Psoas muscle (tissue), 8 donors: ENCODE data around the gene OR2C3. TPM values are rescaled to one million over a fixed set of nuclear protein-coding genes. Genes with fewer than 3 reads are reported as not detected.

Source experiments
- ATAC-seq, 4 donors: fragments of 200-7000 bp; cut with Tn5 transposase; one replicate each; pipeline ENCODE4 v1.9.1; 2020; ENCODE audit warnings: moderate library complexity in 3 of 4, mild to moderate bottlenecking in 2 of 4
- DNase-seq, 2 donors: peaks; one replicate each; pipeline ENCODE4 v3.0.0-alpha.2; 2020
- H3K27ac ChIP-seq: fragments of 200-600 bp; one replicate; pipeline ENCODE4 v1.8.0; 2022
- H3K27me3 ChIP-seq, 3 donors: fragments of 200-600 bp in 1 of 3; one replicate each; pipeline versions ENCODE4 v1.6.1 to v1.8.0; 2013 to 2022; ENCODE audit warnings: low read length in 2 of 3, mild to moderate bottlenecking in 2 of 3, moderate library complexity in 1 of 3; ENCODE audit not compliant: insufficient read depth in 3 of 3
- H3K36me3 ChIP-seq, 2 donors: fragments of 200-600 bp in 1 of 2; one replicate each; pipeline versions ENCODE4 v1.6.1 to v1.8.0; 2013 to 2022; ENCODE audit warnings: low read depth in 1 of 2, mild to moderate bottlenecking in 1 of 2, moderate library complexity in 1 of 2; ENCODE audit not compliant: insufficient read depth in 1 of 2
- H3K4me1 ChIP-seq: fragments of 200-600 bp; one replicate; pipeline ENCODE4 v1.8.0; 2022
- H3K4me3 ChIP-seq: fragments of 200-600 bp; one replicate; pipeline ENCODE4 v1.8.0; 2022; ENCODE audit warnings: mild to moderate bottlenecking
- H3K9me3 ChIP-seq: fragments of 200-600 bp; one replicate; pipeline ENCODE4 v1.8.0; 2022
- WGBS, 3 donors: extraction: QIAGEN DNeasy Blood & Tissue Kit; methylation state at CpG; one replicate each; pipeline versions ENCODE4 v1.1.6 to v1.1.7; 2013; 5-methylcytosine and 5-hydroxymethylcytosine counted together
- intact Hi-C, 2 donors: fragments of 100-400 bp; cut with DNase I; formaldehyde crosslinking; loops; one replicate each; pipeline versions ENCODE4 v1.11.0 to v1.14.2; 2022
- polyA plus RNA-seq, 3 donors: library from polyadenylated mRNA; stranded (reverse); fragments of 200-250 nt; gene quantifications; one replicate each; pipeline ENCODE4 v1.2.3, GENCODE V29; 2013
- total RNA-seq, 4 donors: library from RNA; stranded (reverse); fragmentation: NEBNext Ultra II Directional in 2 of 4; extraction: Animal tissue kit (Norgen Biotek cat#: 25700) in 2 of 4; gene quantifications; one replicate each; pipeline versions ENCODE4 v1.2.1 to v1.2.4, GENCODE V29; 2021 to 2023
- TF ChIP-seq, protein P1 (sequence below): fragments of 200-600 bp; IDR thresholded peaks from one replicate; pipeline ENCODE4 v1.8.0; 2022; ENCODE audit warnings: antibody characterized with exemption
- donor health status: healthy with polysubstance abuse.
- donor health status: DM: no; HTN: no; CAD: no; lungs with moderate emphysema.
- donor health status: Bipolar disorder and iron deficiency.
- donor health status: healthy.
- donor health status: DM: yes; HTN: yes; CAD: no.
- donor health status: DM: no; HTN: no; CAD: no.
- donor health status: DM: no; HTN: no; CAD: no.
- donor health status: DM: yes; HTN: yes; CAD: no.

Gene OR2C3
- total and polyA plus RNA-seq, 7 donors = 0.01 TPM; not detected in 5

DNA sequence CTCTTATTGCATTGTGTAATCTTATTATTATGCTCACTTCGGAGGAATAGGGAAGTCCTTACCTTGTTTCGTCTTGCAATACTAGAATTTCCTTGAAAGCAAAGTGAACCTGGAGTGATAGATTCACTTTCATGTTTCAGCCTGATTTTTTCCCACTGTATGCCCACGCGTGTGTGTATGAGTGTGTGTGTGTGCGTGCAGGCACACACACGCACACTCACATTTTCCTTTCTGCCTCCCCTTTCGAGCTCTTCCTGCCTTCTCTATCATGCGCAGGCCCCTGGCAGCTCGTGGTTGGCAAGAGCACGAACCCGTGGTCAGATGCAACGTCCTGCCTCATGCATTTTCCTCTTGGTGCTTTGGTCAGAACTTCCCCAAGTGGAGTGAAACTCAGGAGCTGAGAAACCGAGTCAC lies 12.5 kb upstream of the OR2C3 start, which contains the start of gene GCSAML:
Gene GCSAML (plus strand): TSS at position 366 of the 414 bp plus-strand sequence. CDS start 58 bp downstream, outside the sequence.
- DNase-seq (no peak), ATAC-seq (no peak)
- intact Hi-C loops = no loop called here
- H3K9me3 ChIP-seq = no peaks in the 10 kb centered on the region
- no peak within 1 kb of the TSS for H3K27ac ChIP-seq
- TF ChIP-seq, protein P1, sequence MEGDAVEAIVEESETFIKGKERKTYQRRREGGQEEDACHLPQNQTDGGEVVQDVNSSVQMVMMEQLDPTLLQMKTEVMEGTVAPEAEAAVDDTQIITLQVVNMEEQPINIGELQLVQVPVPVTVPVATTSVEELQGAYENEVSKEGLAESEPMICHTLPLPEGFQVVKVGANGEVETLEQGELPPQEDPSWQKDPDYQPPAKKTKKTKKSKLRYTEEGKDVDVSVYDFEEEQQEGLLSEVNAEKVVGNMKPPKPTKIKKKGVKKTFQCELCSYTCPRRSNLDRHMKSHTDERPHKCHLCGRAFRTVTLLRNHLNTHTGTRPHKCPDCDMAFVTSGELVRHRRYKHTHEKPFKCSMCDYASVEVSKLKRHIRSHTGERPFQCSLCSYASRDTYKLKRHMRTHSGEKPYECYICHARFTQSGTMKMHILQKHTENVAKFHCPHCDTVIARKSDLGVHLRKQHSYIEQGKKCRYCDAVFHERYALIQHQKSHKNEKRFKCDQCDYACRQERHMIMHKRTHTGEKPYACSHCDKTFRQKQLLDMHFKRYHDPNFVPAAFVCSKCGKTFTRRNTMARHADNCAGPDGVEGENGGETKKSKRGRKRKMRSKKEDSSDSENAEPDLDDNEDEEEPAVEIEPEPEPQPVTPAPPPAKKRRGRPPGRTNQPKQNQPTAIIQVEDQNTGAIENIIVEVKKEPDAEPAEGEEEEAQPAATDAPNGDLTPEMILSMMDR = no peak
- no peaks in the 10 kb centered on the region for H3K4me1 ChIP-seq
- H3K27me3 ChIP-seq = no peaks in the 10 kb centered on the region
- H3K4me3 ChIP-seq = no peak within 1 kb of the TSS
- no peaks in the 10 kb centered on the region for H3K36me3 ChIP-seq
- 80 to 89% (median 86%) methylated on average over 13 of the region's 13 CpGs for WGBS, 3 donors

DNA sequence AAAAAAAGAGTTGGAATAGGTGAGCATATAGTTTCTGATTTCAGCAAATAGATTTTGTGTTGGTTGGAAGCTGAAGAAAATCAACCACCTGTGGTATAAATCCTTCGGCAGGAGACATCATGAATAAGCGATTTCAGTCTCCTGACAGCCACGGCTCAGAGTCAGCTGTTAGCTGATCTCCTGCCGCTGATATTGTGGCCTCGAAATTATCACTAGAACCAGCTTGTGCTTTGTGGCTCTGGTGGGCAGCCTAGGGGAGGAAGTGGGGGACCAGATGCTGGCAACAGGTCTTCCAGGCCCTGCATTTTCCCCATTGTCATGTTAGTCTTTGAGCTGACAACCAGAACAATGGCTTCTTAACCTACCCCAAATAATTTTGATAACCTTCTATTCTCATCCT lies 11.9 kb upstream of the OR2C3 start:
- DNase-seq (no peak), ATAC-seq (no peak)
- TF ChIP-seq, protein P1 = no peak
- 49 to 53% (median 50%) methylated on average over 5 of the region's 5 CpGs for WGBS, 3 donors
- Histone ChIP-seq H3K36me3 (no peaks in the 10 kb centered on the region), H3K27me3 (no peaks in the 10 kb centered on the region), H3K27ac (no peak overlapping the region), H3K4me1 (no peaks in the 10 kb centered on the region), H3K9me3 (no peaks in the 10 kb centered on the region), H3K4me3 (no peak overlapping the region)
- intact Hi-C loops = no loop called here

DNA sequence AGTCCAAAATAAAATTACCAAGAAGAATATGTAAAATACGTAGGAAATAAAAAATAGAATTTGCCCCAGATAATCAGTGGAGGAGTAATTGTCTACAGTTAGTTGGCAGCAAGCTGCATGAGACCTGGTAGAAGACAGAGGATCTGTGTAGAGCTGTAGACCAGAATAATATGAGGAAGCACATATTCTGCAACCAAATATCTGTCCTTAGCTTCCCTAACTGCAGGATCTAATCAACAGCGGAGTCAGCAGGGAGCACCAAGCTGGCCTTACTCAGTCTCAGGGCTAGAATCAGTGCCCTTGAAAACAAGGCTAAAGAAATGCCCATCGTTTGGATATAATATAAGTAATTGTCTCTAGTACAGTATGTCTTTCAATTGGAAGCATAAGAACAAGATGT lies 6.6 kb upstream of the OR2C3 start:
- DNase-seq (no peak), ATAC-seq (no peak)
- Histone ChIP-seq H3K9me3 (no peaks in the 10 kb centered on the region), H3K4me3 (no peak overlapping the region), H3K27me3 (no peaks in the 10 kb centered on the region), H3K36me3 (no peaks in the 10 kb centered on the region), H3K4me1 (no peaks in the 10 kb centered on the region), H3K27ac (no peak overlapping the region)
- 75 to 86% (median 79%) methylated on average over 3 of the region's 3 CpGs for WGBS, 3 donors
- TF ChIP-seq, protein P1 = no peak
- intact Hi-C loops = no loop called here

DNA sequence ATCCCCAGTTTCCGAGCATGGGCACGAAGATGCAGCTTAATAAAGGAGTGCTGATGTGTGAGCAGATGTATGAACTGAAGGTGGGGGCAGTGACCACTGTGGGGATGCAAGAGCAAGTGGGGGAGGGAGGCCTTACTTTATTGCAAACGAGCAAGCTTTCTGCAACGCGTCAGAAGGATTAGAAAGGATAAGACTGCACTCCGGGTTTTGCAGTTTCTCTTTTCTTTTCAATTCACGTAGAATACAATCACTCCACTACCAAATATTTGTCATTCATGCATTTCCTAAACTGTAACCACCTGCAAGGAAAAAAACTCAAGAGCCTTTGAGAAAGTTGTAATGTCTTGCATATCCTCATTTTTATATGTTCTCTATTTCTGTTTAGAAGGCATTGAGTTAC lies 4.3 kb upstream of the OR2C3 start:
- H3K4me3 ChIP-seq = no peak overlapping the region
- no peaks in the 10 kb centered on the region for H3K36me3 ChIP-seq
- 26 to 39% (median 32%) methylated on average over 7 of the region's 7 CpGs for WGBS, 3 donors
- H3K4me1 ChIP-seq = no peaks in the 10 kb centered on the region
- intact Hi-C loops = no loop called here
- DNase-seq (no peak), ATAC-seq (no peak)
- H3K9me3 ChIP-seq = no peaks in the 10 kb centered on the region
- no peak overlapping the region for H3K27ac ChIP-seq
- no peaks in the 10 kb centered on the region for H3K27me3 ChIP-seq
- TF ChIP-seq, protein P1 = no peak

DNA sequence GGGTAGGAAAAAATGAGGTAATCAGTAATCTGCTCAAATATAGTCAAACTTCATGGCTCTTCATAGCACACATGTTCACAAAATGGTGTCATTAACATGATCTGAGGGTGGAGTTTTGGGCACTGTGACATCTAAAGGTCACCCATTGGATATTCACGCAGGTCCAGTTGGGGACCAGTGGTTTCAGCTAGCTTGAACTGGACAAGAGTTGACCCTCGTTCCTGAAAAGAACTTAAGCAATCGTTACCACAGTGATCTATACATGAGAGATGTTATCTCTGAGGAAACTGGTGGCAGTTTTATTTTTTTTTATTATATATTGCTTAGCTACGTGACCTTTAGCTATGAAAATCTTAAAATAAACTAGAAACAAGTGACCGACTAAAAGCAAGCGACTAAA lies 3.0 kb upstream of the OR2C3 start:
- 67 to 70% (median 68%) methylated on average over 6 of the region's 6 CpGs for WGBS, 3 donors
- intact Hi-C loops = no loop called here

More for the DNA sequence above, 3.0 kb upstream of the OR2C3 start:
- no peaks in the 10 kb centered on the region for H3K27me3 ChIP-seq
- DNase-seq = no peak
- TF ChIP-seq, protein P1 = no peak
- H3K9me3 ChIP-seq = no peaks in the 10 kb centered on the region
- no peak overlapping the region for H3K27ac ChIP-seq
- ATAC-seq = no peak
- no peaks in the 10 kb centered on the region for H3K4me1 ChIP-seq
- no peaks in the 10 kb centered on the region for H3K36me3 ChIP-seq
- H3K4me3 ChIP-seq = no peak overlapping the region
